ENCODE measurements around the gene RGS17.

RGS17 gene

GRCh38 chr6:153084393-153084792 is 46.7 kb downstream of the RGS17 start:
- DNase-seq (ENCODE audit: low read depth): no peak

- no peak for DNase-seq (ENCODE audit: low read depth)
Measured at GRCh38 chr6:153083869-153084268, 47.2 kb downstream of the RGS17 start.

- DNase-seq (ENCODE audit: low read depth): no peak
Measured at GRCh38 chr6:153081914-153082313, 49.2 kb downstream of the RGS17 start.

- no peak for DNase-seq (ENCODE audit: low read depth)
Measured at GRCh38 chr6:153076431-153076830, 54.7 kb downstream of the RGS17 start.

GRCh38 chr6:153074761-153075160 is 56.3 kb downstream of the RGS17 start:
- no peak for DNase-seq (ENCODE audit: low read depth)

GRCh38 chr6:153073841-153074240 is 57.2 kb downstream of the RGS17 start:
- no peak for DNase-seq (ENCODE audit: low read depth)

- no peak for DNase-seq (ENCODE audit: low read depth)
Measured at GRCh38 chr6:153070756-153071155, 60.3 kb downstream of the RGS17 start.

- no peak for DNase-seq (ENCODE audit: low read depth)
Measured at GRCh38 chr6:153069897-153070296, 61.2 kb downstream of the RGS17 start.

- DNase-seq (ENCODE audit: low read depth): no peak
Measured at GRCh38 chr6:153065222-153065621, 65.9 kb downstream of the RGS17 start.

- no peak for DNase-seq (ENCODE audit: low read depth)
Measured at GRCh38 chr6:153063936-153064335, 67.1 kb downstream of the RGS17 start.

- DNase-seq (ENCODE audit: low read depth): no peak
Measured at GRCh38 chr6:153062516-153062915, 68.6 kb downstream of the RGS17 start.

- no peak for DNase-seq (ENCODE audit: low read depth)
Measured at GRCh38 chr6:153059757-153060156, 71.3 kb downstream of the RGS17 start.

- DNase-seq (ENCODE audit: low read depth): no peak
Measured at GRCh38 chr6:153059311-153059710, 71.8 kb downstream of the RGS17 start.

GRCh38 chr6:153058909-153059308 is 72.2 kb downstream of the RGS17 start:
- DNase-seq (ENCODE audit: low read depth): no peak

- DNase-seq (ENCODE audit: low read depth): no peak
Measured at GRCh38 chr6:153058291-153058690, 72.8 kb downstream of the RGS17 start.

- no peak for DNase-seq (ENCODE audit: low read depth)
Measured at GRCh38 chr6:153056308-153056707, 74.8 kb downstream of the RGS17 start.

- DNase-seq (ENCODE audit: low read depth): no peak
Measured at GRCh38 chr6:153051801-153052200, 79.3 kb downstream of the RGS17 start.

- no peak for DNase-seq (ENCODE audit: low read depth)
Measured at GRCh38 chr6:153048631-153049030, 82.5 kb downstream of the RGS17 start.

GRCh38 chr6:153047386-153047785 is 83.7 kb downstream of the RGS17 start:
- DNase-seq (ENCODE audit: low read depth): no peak

- DNase-seq (ENCODE audit: low read depth): no peak
Measured at GRCh38 chr6:153045271-153045670, 85.8 kb downstream of the RGS17 start.

- DNase-seq (ENCODE audit: low read depth): no peak
Measured at GRCh38 chr6:153044295-153044694, 86.8 kb downstream of the RGS17 start.

GRCh38 chr6:153043719-153044118 is 87.4 kb downstream of the RGS17 start:
- DNase-seq (ENCODE audit: low read depth): no peak

- DNase-seq (ENCODE audit: low read depth): no peak
Measured at GRCh38 chr6:153038378-153039057, 92.6 kb downstream of the RGS17 start.

GRCh38 chr6:153034139-153034538 is 96.9 kb downstream of the RGS17 start:
- no peak for DNase-seq (ENCODE audit: low read depth)

Measured in stimulated activated CD8-positive, alpha-beta memory T cell treated with anti-CD3 and anti-CD28 coated beads, Interleukin-12 subunit alpha, Interleukin-12 subunit beta, amount 100 ng/mL, for 1 hour (primary cell).